ENCODE measurements around the gene GNAL.
"Not testable (repeated sequence)": the region's sequence is repeated elsewhere in the genome, so short reads cannot be mapped to it uniquely, and the experiment has no call there.

GNAL gene

DNA sequence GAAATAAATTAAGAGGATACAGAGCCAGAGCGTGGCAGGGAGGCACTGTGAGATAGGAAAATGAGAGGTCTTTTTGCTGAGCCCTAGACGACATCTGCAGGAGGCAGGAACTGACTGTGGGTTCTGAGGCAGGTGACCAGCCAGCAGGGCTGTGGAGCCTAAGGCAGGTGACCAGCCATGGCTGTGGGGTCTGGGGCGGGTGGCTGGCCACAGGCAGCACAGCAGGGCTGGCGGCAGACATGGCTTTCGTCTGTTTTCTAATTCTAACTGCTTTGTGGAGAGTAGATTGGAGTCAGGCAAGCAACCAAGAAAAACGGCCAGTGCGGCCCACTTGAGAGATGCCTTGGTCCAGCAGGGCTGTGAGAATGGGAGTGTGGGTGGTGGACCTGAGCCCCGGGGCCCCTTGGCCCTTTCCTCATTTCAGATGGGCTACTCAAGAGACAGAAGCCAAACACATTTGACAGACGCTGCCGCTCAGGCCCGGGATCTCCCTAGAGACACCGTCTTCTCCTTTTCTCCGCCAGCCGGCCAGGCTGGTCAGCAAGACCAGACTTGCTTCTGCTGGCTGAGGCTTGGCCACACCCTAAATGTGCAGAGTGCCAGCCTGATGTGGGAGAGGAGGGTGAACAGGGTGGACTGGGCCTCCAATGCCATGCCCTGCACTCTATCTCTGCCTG lies 19.7 kb upstream of the GNAL start:
- DNase-seq (ENCODE audit: low read depth) = no peak

DNA sequence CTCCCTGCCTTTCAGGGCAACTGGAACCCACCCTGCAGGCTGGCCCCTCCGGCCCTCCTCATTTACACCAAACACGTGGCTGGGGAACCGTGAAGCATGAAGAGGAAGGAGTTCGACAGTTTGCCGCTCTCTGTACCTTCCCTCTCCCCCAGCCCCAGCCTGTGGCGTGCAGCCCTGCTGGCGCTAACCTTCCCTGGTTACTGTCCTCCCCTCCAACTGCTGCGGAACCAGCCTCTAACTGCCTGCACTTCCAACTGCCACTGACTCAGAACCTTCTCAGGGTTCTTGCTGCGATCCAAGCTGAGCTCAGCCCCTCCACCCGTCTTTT lies 19.2 kb upstream of the GNAL start:
- DNase-seq (ENCODE audit: low read depth) = no peak

DNA sequence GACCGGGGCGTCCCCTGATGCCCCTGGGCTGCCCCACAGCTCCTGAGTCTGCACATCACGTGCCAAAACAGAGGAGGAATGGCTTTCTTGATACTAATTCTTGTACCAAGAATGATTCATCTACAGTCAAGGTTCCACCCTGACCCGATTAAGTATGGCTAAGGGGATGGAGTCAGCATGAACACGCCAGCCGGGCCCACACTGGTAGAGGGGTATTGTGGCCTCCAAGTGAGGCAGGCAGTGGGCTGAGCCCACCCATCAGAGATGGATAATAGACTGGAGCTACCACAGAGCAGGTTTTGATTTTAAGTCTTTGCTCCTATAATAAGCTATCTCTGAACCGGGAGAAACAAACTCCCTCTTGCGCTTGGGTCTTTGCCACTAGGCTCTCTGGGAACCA lies 17.9 kb upstream of the GNAL start:
- DNase-seq (ENCODE audit: low read depth) = no peak

DNA sequence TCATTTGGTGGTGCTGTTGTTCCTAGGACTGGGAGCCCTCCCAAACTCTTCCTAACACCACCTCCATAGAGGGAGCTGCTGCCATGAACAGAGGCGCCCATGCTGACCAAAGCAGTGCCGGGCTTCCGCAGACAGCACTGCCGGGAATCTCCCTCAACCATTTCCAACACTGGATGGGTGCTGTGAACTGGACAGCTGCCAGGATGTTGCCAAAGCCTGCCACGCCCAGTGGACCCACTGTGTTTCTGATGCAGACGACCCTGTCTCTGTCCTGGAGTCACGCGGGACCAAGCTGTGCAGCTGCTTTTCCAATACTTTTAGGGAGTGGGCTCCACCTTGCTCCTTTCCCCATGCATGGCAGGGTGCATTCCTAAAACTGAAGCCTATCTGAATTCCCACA lies 16.9 kb upstream of the GNAL start:
- DNase-seq (ENCODE audit: low read depth) = no peak

DNA sequence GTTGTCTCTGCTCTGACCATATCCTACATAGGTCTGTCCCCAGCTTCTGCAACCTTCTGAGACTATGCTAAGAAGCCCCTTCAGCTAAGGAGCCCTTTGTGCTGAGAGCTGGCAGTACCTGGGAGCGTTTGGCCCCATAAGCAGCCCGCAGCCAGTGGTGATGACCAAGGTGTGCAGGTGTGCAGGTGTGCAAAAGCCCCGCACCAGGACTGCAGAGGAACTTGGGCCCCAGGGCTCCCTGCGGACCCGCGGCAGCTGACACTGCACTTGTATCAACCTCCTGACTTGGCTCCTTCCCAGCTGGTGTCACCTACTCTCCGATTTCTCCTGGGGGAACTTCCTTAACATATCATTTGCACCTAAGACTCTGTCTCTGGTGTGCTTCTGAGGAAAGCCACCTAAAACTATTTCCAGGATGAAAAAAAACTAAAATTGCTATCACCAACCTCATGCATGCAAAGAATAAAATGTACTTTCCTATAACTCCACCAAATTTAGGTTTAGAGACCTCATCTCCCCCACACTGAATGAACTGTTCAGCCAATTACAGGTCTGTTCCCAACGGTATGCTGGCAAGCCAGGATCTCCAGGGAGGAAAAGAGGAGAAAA lies 16.1 kb upstream of the GNAL start:
- DNase-seq (ENCODE audit: low read depth) = no peak

DNA sequence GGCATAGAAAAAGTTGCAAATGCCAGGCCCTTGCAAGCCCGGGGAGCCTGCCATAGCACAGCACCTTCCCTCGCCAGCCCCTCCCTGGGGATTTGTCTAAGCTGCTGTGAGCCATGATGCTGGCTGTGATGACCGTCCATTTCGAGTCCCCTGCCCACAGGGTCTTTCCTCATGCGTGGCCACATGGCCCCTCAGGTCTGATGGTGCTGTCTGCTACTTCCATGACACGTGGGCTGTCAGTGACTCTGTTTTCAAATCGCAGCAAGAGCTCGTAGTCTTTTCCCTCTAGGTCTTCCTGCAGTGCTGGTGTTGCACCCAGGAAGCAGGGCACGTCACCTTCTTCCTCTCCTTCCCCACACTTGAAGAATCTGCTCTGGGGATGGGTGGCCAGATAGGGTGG lies 15.5 kb upstream of the GNAL start:
- no peak for DNase-seq (ENCODE audit: low read depth)

DNA sequence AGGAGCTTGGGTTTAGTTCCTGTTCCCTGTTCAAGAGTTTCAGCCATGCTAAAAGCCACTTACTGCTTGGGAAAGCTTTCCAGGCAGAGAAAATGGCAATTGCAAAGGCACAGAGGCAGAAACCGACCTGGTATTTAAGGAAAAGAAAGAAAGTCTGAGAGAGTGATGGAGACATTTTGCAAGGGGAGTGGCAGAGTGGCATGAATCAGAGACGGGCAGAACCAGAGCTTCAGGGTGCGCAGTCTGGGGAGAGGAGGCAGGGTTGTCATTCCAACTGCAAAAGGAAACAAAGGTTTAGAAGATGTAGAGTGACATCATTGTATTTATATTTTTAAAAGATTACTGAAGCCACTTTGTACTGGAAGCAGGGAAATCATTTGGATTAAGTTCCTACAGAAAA lies 14.9 kb upstream of the GNAL start:
- DNase-seq (ENCODE audit: low read depth) = no peak

DNA sequence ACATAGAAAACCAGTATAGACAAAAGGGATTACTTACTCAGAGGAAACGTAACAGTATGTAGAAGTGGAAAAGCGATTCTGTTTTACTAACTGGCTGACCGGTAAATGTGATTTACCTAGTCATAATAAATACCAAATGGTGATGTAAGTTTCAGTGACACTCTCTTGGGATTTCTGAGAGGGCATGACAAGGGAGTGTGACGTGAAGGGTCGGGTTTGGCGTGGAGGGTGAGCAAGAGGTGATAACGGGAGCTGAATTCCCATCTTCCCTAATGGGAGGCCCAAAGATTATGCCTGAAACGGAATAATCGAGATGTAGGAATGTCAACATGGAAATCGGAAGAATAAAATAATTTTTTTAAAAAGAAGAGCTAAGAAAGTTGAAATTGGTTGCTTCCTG lies 12.7 kb upstream of the GNAL start:
- no peak for DNase-seq (ENCODE audit: low read depth)

DNA sequence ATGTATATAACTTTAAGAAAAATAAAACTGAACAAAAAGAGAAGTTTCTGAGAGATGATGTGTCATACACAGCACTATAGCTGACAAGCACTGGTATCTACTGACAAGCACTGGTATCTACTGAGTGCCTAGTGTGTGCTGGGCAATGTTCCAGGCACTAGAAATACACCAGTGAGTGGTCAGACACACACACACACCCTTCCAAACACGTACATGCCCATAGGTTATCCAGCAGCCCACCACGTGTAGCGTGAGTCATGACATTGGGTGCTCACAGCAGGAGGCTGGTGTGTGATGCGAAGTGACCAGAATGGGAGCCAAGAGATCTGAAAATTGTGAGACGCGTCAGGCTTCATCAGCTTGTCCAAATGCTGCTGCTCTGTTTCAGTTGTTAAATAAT lies 12.2 kb upstream of the GNAL start:
- DNase-seq (ENCODE audit: low read depth) = no peak

DNA sequence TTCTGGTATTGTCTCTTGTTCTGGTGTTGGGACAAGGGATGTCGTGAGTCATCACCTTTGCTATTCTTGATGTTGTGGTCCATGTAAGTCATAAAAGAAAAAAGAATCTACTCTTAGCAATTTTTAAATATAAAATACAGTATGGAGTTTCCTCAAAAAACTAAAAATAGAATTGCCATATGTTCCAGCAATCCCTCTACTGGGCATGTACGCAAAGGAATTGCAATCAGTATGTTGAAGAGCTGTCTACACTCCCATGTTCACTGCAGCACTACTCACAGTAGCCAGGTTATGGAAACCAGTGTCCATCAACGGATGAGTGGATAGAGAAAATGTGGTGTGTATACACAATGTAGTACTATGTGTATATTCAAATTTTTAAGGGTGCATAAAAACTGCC lies 10.9 kb upstream of the GNAL start:
- DNase-seq (ENCODE audit: low read depth) = no peak

DNA sequence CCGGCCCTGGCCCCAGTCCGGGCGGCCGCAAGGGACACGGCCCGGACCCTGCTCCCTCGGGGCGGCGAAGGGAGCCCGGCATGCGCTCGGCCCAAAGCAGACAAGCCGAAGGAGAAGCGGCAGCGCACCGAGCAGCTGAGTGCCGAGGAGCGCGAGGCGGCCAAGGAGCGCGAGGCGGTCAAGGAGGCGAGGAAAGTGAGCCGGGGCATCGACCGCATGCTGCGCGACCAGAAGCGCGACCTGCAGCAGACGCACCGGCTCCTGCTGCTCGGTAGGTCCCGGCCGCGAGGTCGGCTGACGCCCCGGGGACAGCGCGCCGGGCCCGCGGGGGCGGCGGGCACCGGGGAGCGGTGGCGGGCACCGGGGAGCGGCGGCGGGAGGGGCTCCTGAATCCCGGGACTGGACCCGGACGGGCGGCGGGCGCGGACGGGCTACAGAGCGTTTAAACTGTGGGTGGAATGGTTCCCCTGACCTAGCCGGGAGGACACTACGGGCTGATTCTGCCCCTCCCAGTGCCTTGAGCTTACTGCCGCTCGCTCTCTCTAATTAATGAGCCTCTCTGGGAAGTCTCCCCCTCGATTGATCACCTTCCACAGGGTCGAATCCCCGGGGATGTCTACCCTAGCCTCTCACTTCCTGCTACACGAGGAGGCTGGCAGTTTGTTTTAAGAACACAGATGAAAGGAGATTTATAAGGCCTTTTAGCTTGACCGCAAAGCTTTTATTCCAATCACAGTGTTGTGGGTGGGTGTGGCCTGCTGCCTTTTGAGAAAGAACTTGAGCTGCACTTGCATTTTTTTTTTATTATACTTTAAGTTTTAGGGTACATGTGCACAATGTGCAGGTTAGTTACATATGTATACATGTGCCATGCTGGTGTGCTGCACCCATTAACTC lies 853 bp downstream of the GNAL start:
- DNase-seq (ENCODE audit: low read depth) = peak; percentile 42

DNA sequence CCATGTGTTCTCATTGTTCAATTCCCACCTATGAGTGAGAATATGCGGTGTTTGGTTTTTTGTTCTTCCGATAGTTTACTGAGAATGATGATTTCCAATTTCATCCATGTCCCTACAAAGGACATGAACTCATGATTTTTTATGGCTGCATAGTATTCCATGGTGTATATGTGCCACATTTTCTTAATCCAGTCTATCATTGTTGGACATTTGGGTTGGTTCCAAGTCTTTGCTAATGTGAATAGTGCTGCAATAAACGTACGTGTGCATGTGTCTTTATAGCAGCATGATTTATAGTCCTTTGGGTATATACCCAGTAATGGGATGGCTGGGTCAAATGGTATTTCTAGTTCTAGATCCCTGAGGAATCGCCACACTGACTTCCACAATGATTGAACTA lies 1.6 kb downstream of the GNAL start:
- DNase-seq (ENCODE audit: low read depth) = not testable (repeated sequence)

DNA sequence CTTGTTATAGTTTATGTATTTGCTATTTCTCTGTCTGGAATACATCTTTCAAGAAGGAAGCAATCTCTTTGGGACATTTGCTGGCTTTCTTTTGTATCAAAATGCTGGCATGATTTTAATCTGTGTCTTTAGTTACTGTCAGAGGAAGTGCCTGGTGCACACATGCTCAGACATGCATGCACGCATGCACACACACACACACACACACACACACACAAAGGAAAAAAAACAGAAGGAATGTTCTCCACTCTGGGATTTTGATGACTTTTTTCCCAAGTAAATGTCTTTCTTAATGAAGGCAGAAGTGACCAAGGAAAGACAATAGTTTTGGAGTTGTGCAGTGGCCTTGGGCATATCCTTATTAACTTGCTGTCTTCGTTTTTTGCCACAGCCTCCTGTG lies 6.7 kb downstream of the GNAL start:
- no peak for DNase-seq (ENCODE audit: low read depth)

DNA sequence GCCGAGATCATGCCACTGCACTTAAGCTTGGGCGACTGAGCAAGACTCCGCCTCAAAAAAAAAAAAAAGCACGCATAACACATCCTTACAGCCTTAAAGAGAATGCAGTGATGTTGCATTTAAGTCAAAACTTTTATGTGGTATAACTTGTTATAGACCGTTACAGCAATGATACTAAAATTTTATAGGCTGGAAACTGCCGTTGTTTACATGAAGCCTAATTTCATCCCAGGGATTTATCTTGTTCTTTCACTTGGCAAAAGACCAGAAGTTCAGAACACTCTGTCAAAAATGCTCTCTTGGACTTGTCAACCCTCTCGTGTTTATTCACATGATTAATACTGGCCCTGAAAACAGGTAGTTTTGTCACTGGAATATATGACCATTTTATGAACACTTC lies 7.4 kb downstream of the GNAL start:
- no peak for DNase-seq (ENCODE audit: low read depth)

DNA sequence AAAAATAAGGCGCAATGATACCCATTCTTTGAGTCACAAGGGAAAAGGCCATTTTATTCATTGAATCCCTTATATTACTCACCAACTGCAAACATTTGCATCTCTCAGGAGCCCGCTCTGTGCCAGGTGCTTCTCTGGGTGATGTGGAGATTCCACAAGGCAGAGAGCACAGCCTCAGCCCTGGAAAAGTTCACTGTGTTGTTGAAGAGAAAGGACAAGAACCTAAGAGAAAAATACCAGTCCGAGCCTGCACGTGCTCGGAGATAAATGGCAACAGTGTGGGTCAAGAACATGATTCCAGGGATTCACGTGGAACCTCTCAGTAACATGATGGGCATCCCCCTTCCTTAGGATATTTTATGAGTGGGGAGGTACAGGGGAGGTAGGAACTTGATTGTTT lies 11.8 kb downstream of the GNAL start:
- no peak for DNase-seq (ENCODE audit: low read depth)

DNA sequence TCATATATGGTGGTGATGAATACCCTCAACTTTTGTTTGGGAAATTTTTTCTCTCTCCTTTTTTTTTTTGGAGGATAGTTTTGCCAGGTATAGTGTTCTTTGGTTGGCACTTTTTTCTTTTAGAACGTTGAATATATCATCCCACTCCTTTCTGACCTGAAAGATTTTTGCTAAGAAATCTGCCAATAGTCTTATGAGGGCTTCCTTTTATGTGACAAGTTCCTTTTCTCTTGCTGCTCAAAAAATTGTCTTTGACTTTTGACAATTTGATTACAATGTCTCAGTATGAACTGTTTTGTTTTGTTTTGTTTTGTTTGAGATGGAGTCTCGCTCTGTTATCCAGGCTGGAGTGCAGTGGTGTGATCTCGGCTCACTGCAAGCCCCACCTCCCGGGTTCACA lies 21.5 kb downstream of the GNAL start:
- DNase-seq (ENCODE audit: low read depth) = no peak

DNA sequence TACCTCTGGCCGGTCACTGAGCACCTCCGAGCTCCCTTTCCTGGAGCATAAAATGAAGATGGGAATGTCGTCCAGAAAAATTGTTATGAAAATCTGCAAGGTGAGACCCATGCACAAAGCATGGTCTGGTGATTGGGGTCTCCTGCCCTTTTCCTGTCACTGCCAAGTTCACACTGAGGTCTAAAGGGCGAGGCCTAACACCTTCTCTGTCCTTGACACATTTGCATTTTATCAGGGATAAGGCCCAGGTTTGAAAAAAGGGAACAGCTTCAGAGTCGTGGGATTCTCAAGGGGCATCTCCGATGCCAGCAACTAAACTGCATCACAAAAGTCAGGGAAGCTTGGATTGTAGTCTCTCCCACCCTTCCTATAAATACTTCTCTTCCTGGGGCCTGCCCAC lies 24.7 kb downstream of the GNAL start:
- DNase-seq (ENCODE audit: low read depth) = no peak

DNA sequence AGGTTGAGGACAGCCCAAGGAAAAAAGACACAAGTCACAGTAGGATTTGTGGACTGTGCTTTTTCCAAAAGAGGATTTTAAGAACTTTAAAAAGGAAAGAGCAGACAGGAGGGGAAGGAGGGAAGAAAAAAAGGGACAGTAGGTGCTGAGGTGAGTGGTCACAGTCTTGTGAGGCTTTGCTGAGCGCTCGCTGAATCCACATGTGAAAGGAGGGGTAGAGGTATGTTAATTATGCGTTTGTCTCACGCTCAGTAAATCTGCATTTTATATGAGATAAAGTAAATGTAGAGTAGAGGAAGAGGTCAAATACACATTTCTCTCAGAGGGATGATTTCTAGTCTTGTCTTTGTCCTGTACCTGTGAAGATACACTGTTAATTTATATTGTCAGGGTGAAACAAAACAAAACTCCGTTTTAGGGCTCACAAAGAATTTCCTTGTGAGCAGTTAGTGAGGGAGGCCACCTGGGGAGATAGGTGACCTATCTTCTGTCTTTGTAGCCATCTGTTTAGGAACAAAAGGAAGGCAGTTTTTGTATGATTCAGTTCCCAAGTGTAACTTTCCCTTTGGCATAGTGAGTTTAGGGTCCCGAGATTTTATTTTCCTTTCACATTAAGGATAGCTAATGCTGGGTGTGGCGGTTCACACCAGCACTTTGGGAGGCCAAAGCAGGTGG lies 25.3 kb downstream of the GNAL start:
- no peak for DNase-seq (ENCODE audit: low read depth)

DNA sequence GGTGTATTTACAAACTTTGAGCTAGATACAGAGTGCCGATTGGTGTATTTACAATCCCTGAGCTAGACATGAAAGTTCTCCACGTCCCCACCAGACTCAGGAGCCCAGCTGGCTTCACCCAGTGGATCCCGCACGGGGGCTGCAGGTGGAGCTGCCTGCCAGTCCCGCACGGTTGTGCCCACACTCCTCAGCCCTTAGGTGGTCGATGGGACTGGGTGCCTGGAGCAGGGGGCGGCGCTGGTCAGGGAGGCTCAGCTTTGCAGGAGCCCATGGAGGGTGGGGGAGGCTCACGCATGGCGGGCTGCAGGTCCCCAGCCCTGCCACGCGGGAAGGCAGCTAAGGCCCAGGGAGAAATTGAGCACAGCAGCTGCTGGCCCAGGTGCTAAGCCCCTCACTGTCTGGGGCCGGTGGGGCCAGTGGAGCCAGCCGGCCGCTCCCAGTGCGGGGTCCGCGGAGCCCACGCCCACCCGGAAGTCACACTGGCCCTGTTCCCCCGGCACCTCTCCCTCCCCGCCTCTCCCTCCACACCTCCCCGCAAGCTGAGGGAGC lies 27.8 kb downstream of the GNAL start:
- not testable (repeated sequence) for DNase-seq (ENCODE audit: low read depth)

DNA sequence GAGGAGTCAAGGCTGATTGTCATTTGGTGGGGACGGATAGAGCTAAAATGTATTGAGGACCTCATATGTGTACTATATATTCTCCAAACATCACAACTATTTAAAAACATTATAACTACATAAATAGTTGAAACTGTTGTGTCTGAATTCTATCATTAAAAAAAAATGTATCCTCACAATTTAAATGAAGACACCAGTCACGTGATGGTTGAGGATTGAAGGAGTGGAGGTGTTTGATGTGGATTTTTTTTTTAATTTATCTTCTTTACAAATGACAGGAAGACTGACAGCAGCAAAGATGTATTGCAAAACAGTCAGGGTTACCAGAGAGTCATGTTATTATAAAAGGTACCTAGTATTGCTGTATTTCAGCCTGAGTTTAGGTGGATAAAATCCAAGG lies 30.0 kb downstream of the GNAL start:
- DNase-seq (ENCODE audit: low read depth) = no peak

DNA sequence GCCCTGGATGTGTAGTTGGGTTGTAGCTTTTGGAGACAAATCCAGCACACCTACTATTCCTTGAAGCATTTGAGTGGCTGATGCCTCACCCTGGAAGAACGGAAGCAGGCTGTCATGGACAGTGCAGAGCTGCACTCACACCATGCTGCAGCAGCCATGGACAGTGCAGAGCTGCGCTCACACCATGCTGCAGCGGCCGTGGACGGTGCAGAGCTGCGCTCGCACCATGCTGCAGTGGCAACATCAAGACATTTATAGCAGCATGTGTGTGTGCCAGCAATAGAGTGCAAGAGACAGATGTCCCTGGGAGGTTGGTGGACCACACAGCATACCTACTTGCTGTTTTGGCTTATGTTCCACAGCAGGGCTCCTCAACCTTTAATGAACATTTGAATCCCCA lies 30.6 kb downstream of the GNAL start:
- DNase-seq (ENCODE audit: low read depth) = no peak

DNA sequence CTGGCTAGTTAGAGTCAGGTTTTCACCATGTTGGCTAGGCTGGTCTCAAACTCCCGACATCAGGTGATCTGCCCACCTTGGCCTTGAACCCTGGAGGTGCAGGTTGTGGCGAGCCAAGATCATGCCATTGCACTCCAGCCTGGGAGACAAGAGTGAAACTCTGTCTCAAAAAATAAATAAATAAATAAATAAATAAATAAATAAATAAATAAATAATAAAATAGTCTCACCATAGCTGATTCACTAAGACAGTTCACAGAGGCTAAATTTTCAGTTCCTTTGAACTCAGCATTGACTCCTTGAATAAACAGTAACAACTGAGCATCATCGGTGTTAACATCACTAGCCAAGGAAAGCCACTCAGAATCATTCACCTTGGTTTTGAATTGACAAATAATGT lies 32.7 kb downstream of the GNAL start:
- DNase-seq (ENCODE audit: low read depth) = no peak

DNA sequence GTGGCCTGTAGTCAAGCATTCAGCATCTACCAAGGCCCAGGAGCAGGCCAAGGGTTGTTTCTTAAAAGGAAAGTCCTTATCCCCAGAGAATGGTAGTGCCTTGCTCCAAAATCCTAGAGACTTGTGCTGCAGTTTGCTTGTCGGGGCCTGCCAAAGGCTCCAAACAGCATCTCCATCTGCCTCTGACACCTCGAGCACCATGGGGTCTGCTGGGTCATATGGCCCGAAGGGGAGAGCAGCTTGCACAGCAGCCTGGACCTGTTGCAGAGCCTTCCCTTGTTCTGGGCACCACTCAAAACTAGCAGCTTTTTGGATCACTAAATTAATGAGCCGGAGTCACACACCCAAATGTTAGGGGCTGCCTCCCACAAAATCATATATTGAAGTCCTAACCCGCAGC lies 35.7 kb downstream of the GNAL start:
- no peak for DNase-seq (ENCODE audit: low read depth)

Data from iris pigment epithelial cell (primary cell).